OCI-LY3 (cell line): Measurements from ENCODE around the gene TJP1.
"Not testable (repeated sequence)": the region's sequence is repeated elsewhere in the genome, so short reads cannot be mapped to it uniquely, and the experiment has no call there.

Source experiments
- H2AFZ ChIP-seq: fragments of 200-600, 300-600 bp; shearing (Covaris generic); 2 replicates; pipeline ENCODE4 v1.6.0; 2014; ENCODE audit warnings: antibody characterized with exemption, low read depth, low read length
- H3K27ac ChIP-seq: fragments of 200-600, 300-600 bp; sonication (generic); 2 replicates; pipeline ENCODE4 v1.5.1; 2014; ENCODE audit warnings: mild to moderate bottlenecking, low read length, moderate library complexity, mixed read lengths
- H3K27me3 ChIP-seq: fragments of 200-600, 300-600 bp; sonication (generic); 2 replicates; pipeline ENCODE4 v1.6.1; 2014; ENCODE audit warnings: low read depth, low read length, mixed read lengths
- H3K36me3 ChIP-seq: fragments of 200-600, 300-600 bp; sonication (generic); replicated peaks from 2 replicates; pipeline ENCODE3; 2014; ENCODE audit warnings: low read depth, low read length, mixed read lengths
- H3K4me1 ChIP-seq: fragments of 300-600, 200-600 bp; sonication (generic); 2 replicates; pipeline ENCODE4 v1.6.1; 2014; ENCODE audit warnings: low read length, mixed read lengths
- H3K4me2 ChIP-seq: fragments of 200-600, 300-600 bp; sonication (generic); 2 replicates; pipeline ENCODE4 v1.6.1; 2014; ENCODE audit warnings: low read length, mixed read lengths
- H3K4me3 ChIP-seq: fragments of 300-600, 200-600 bp; sonication (generic); 2 replicates; pipeline ENCODE4 v1.5.1; 2014; ENCODE audit warnings: antibody characterized with exemption, mild to moderate bottlenecking, low read length, moderate library complexity
- H3K79me2 ChIP-seq: fragments of 300-600, 200-600 bp; shearing (Covaris generic); 2 replicates; pipeline ENCODE4 v1.6.1; 2014; ENCODE audit warnings: mild to moderate bottlenecking, low read length, mixed read lengths
- H3K9ac ChIP-seq: fragments of 300-600, 200-600 bp; shearing (Covaris generic); 2 replicates; pipeline ENCODE4 v1.6.0; 2014; ENCODE audit warnings: mild to moderate bottlenecking, low read length, moderate library complexity
- H3K9me3 ChIP-seq: fragments of 200-600, 300-600 bp; shearing (Covaris generic); 2 replicates; pipeline ENCODE4 v1.6.1; 2014; ENCODE audit warnings: low read length, mixed read lengths; ENCODE audit not compliant: insufficient read depth
- H4K20me1 ChIP-seq: fragments of 200-600, 300-600 bp; sonication (generic); 2 replicates; pipeline ENCODE4 v1.6.1; 2016; ENCODE audit warnings: low read length, mixed read lengths; ENCODE audit not compliant: insufficient read depth
- EZH2phosphoT487 ChIP-seq: fragments of 200-600 bp; shearing (Covaris generic); IDR thresholded peaks from 2 replicates; pipeline ENCODE4 v1.6.1; 2018; ENCODE audit warnings: antibody characterized with exemption, mixed run types, low read depth
- TF ChIP-seq, protein P1 (sequence below): fragments of 200-600, 300-600 bp; sonication (generic); IDR thresholded peaks from 2 replicates; pipeline ENCODE4 v1.5.1; 2014; ENCODE audit warnings: antibody characterized with exemption, low read length, low read depth

TJP1 gene

DNA sequence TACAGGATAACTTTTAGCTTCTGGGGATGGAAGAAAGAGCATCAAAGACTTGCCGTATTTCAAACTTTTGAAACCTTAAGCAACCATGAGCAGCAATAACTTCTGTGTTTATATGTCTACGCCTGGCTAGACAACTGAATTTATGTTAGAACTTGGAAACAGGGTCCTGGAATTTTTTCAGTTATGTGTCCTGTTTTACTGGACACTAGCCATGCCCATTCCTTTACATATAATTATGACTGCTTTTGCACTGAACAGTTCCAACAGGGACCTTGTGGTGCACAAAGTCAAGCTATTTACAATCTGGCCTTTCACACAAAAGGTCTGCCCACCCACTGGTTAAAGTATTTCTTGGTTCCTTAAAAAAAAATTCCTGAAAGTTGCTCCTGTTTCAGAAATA is 37.1 kb downstream of the TJP1 start:
- no peaks in the 10 kb centered on the region for H3K79me2 ChIP-seq

DNA sequence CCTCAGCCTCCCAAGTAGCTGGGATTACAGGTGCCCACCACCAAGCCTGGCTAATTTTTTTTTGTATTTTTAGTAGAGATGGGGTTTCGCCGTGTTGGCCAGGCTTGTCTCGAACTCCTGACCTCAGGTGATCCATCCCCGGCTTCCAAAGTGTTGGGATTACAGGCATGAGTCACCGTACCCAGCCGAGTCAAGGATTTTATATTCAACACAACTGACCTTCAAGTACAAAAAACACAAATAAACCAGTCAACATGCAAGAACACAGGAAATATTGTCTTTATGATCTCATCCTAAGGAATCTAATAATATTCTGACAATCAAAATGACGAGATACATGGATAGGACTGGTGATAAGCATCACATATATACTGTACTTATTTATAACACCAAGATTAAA is 37.9 kb downstream of the TJP1 start:
- Histone ChIP-seq H3K9ac (no peak overlapping the region), H2AFZ (no peak overlapping the region), H3K79me2 (no peaks in the 10 kb centered on the region), H3K4me2 (no peak overlapping the region), H3K4me3 (no peak overlapping the region), H3K4me1 (no peaks in the 10 kb centered on the region), H3K36me3 (no peaks in the 10 kb centered on the region), H4K20me1 (no peaks in the 10 kb centered on the region), H3K9me3 (no peaks in the 10 kb centered on the region), H3K27me3 (peaks cover 6% of the 10 kb centered on the region; the same call in 1 of the 2 replicates), H3K27ac (no peak overlapping the region)
- no peak for TF ChIP-seq EZH2phosphoT487
- TF ChIP-seq, protein P1, sequence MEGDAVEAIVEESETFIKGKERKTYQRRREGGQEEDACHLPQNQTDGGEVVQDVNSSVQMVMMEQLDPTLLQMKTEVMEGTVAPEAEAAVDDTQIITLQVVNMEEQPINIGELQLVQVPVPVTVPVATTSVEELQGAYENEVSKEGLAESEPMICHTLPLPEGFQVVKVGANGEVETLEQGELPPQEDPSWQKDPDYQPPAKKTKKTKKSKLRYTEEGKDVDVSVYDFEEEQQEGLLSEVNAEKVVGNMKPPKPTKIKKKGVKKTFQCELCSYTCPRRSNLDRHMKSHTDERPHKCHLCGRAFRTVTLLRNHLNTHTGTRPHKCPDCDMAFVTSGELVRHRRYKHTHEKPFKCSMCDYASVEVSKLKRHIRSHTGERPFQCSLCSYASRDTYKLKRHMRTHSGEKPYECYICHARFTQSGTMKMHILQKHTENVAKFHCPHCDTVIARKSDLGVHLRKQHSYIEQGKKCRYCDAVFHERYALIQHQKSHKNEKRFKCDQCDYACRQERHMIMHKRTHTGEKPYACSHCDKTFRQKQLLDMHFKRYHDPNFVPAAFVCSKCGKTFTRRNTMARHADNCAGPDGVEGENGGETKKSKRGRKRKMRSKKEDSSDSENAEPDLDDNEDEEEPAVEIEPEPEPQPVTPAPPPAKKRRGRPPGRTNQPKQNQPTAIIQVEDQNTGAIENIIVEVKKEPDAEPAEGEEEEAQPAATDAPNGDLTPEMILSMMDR, result no peak

More for the DNA sequence above, 37.1 kb downstream of the TJP1 start:
- no peak overlapping the region for H3K9ac ChIP-seq
- H3K4me2 ChIP-seq, result no peak overlapping the region
- no peaks in the 10 kb centered on the region for H3K36me3 ChIP-seq
- H3K27me3 ChIP-seq, result peaks cover 6% of the 10 kb centered on the region; the same call in 1 of the 2 replicates
- H3K9me3 ChIP-seq, result no peaks in the 10 kb centered on the region
- no peaks in the 10 kb centered on the region for H3K4me1 ChIP-seq
- H3K4me3 ChIP-seq, result no peak overlapping the region
- no peak overlapping the region for H3K27ac ChIP-seq
- H2AFZ ChIP-seq, result no peak overlapping the region
- TF ChIP-seq, protein P1, result no peak
- no peak for TF ChIP-seq EZH2phosphoT487
- no peaks in the 10 kb centered on the region for H4K20me1 ChIP-seq

DNA sequence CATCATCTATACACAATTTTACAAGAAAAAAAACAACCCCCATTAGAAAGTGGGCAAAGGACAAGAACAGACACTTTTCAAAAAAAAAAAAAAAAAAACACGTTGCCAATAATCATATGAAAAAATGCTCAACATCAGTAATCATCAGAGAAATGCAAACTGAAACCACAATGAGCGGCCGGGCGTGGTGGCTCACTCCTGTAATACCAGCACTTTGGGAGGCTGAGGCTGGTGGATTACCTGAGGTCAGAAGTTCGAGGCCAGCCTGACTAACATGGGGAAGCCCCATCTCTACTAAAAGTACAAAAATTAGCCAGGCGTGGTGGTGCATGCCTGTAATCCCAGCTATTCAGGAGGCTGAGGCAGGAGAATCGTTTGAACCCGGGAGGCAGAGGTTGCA is 39.5 kb downstream of the TJP1 start:
- H3K4me3 ChIP-seq, H3K79me2 ChIP-seq, H4K20me1 ChIP-seq, H3K4me2 ChIP-seq, H3K9ac ChIP-seq, H2AFZ ChIP-seq, H3K27ac ChIP-seq, H3K4me1 ChIP-seq, H3K9me3 ChIP-seq, H3K27me3 ChIP-seq, H3K36me3 ChIP-seq: not testable (repeated sequence)

DNA sequence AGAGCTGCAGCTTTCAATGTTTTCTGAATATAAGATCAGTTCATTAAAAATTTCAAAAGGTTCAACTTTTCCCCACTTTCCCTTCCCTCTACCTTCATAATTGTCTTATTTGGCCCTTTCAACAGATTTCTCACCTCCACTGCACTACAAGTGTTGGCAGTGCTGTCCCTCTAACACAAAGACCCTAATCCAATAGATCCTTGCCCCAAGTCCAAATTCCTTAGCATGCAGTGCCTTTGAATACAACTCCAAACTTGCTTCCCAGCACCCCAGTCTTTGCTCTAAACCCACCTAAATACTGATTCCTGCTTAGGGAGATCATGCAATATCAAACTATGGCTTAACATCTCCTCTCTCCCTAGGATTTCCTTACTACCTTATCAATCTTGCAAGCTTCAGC is 43.9 kb downstream of the TJP1 start:
- H3K27ac ChIP-seq, result no peak overlapping the region
- H3K4me3 ChIP-seq, result no peak overlapping the region
- H3K79me2 ChIP-seq, result no peaks in the 10 kb centered on the region
- H4K20me1 ChIP-seq, result no peaks in the 10 kb centered on the region
- H3K9ac ChIP-seq, result no peak overlapping the region
- H3K4me2 ChIP-seq, result no peak overlapping the region
- H3K9me3 ChIP-seq, result no peaks in the 10 kb centered on the region
- peaks cover 24% of the 10 kb centered on the region for H3K27me3 ChIP-seq
- H2AFZ ChIP-seq, result no peak overlapping the region
- TF ChIP-seq EZH2phosphoT487, result no peak
- TF ChIP-seq, protein P1, result no peak
- H3K4me1 ChIP-seq, result no peaks in the 10 kb centered on the region
- no peaks in the 10 kb centered on the region for H3K36me3 ChIP-seq

DNA sequence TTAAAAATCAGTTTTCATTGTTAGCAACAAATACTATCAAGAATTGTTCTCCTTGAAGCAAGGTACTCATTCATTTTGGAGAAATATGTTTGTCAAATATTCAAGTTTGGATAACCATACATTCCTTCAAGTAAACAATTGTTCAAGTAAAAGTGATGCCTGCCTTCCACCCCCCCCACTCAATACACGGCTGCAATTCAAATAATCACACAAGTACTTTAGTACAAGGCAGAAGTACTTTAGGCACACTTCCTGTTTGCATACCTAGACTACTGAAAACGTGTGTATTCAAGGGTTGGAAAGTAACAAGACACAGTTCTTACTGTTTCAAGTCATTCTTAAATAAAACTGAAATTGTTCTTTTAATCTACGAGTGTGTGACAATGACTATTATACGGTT is 45.4 kb downstream of the TJP1 start:
- no peak overlapping the region for H3K4me2 ChIP-seq
- no peaks in the 10 kb centered on the region for H3K79me2 ChIP-seq
- TF ChIP-seq, protein P1, result no peak
- TF ChIP-seq EZH2phosphoT487, result no peak
- peaks cover 30% of the 10 kb centered on the region for H3K27me3 ChIP-seq
- no peak overlapping the region for H3K9ac ChIP-seq
- no peaks in the 10 kb centered on the region for H4K20me1 ChIP-seq
- no peaks in the 10 kb centered on the region for H3K9me3 ChIP-seq
- H3K36me3 ChIP-seq, result no peaks in the 10 kb centered on the region
- no peak overlapping the region for H3K27ac ChIP-seq
- no peak overlapping the region for H2AFZ ChIP-seq
- no peak overlapping the region for H3K4me3 ChIP-seq
- no peaks in the 10 kb centered on the region for H3K4me1 ChIP-seq
